ENCODE data around the gene ALDOC.
A peak's percentile ranks its signal among the peaks of the same experiment; 100 is the strongest.

ALDOC gene

GRCh38 chr17:28552176-28552999 lies 24.3 kb downstream of the ALDOC start, which contains the start of gene UNC119:
Gene UNC119 (minus strand): TSS chr17:28552624. CDS start chr17:28552557, 67 bp downstream.
- peak; percentile 53 to 68 (median 64) for DNase-seq (ENCODE audit: low read depth in 3 of 3)

DNA sequence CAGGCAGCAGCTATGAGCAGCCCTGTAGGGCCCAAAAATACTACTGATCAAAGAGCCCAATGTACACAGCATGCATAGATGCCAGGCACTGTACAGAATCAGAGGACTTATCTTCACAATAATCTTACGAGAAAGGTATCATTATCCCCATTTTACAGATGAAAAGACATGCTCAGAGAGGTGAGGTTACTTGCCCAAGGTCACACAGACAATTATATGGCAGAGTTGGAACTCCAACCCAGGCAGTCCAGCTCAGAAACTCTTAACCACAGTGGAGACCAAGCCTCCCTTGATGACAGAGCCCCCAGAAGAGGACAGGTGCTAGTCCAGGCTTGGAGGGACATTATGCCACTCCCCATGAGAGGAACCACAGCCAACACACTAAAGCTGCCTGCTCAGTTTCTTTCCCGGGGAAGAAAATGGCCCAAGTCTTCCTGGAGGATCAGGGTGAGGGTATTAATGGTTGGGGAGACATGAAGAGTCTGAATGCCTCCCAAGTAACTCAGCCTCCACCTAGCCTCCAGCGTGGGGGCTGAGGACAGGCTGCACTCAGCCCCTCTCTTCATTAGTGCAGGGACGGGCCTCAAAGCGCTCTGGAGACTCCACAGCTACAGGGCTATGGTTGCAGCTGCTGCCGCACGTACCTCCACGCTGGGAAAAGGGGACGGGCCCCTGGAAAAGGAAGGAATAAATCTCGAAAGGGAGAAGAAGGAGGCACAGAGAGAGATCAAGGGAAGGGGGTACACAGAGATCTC lies 25.1 kb downstream of the ALDOC start:
- DNase-seq (ENCODE audit: low read depth in 3 of 3), result no peak

DNA sequence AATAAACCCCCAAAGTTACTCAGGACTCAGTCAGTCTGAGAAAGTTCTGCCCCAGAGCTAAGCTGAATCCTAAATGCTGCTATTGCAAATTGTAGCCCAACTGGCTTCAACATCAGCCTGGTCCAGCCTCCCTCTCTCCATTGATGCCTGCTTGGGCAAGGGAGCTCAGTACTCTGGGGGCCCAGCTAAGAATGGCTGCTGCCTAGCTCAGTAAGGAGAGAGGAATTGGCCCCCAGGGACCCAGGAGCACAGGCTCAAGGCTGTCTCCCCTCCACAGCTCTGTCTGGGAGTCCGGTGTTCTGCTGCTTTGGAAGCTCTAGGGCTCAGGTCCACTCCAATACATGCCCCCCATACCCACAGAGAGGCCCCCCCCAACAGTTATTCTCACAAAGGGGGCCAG lies 25.8 kb downstream of the ALDOC start:
- no peak for DNase-seq (ENCODE audit: low read depth in 3 of 3)

- DNase-seq (ENCODE audit: low read depth in 3 of 3), result peak in 1 of 3 experiments; percentile 23
These were observed 27.2 kb downstream of the ALDOC start for GRCh38 chr17:28549236-28550132.

DNA sequence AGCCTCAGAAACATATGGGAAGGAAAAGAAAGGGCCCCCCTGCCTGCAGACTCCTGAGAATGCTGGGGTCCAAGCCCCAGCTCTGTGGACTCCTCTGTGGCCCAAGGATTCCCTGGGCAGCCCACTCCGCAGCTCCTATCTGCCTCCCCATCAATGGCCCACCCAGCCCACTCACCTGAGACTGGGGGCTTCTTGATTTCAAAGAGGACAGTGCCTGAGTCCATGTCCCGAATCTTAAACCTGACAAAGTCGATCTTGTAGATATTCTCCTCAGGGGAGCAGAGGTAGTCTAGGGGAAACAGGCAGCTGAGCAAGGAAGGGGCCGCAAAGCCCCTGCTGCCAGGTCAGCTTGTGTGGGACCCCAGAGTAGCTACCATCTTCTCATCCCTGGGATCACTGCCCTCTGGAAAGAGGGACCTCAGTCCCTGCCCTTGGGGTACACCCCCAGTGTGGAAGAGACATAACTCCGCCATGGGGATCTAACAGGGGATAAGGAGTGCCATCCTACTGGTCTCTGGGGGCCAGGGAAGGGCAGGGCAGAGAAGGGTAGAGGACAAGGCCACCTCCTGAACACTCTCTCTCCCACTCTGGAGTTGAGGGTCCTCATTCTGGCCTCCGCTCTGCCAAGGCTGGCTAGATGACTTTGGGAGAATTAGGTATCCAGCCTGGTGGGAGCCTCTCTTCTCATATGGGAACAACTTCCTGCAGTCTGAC lies 28.1 kb downstream of the ALDOC start:
- no peak for DNase-seq (ENCODE audit: low read depth in 3 of 3)

DNA sequence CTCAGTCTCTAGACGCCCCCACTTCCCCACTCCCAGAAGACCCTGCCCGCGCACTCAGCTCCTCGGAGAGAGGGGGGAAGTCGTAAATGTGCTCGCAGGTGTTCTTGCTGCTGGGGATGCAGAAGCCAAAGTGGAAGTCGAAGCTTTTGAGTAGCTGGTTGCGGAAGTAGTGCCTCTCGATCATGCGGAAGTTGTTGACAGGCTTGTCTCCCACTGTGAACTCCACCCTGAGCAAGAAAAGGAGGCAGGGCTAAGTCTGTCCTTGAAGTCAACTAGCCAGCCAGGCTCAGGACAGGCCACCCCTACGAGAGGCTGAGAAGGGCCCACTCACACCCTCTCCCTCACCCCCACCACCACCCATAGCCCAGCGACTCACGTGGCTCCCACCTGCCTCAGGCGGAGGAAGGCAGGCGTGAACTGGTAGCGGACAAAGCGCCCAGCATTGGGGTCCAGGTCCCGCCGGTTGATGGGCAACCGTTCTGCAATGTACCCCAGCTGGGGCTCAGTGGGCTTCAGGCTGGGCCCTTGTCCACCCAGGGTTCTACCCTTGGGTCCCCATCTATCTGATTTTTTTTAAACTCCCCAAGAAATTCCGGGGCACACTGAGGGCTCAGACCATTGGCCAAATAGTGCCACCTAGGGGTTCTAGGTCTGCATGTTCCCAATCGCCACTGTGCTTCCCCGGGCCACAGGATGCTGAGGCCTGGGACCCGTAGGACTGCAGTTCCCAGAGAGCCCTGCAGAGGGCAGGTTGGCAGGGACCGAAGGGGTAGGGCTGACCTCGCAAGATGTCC lies 28.9 kb downstream of the ALDOC start:
- DNase-seq (ENCODE audit: low read depth in 3 of 3), result peak in 1 of 3 experiments; percentile 41

DNA sequence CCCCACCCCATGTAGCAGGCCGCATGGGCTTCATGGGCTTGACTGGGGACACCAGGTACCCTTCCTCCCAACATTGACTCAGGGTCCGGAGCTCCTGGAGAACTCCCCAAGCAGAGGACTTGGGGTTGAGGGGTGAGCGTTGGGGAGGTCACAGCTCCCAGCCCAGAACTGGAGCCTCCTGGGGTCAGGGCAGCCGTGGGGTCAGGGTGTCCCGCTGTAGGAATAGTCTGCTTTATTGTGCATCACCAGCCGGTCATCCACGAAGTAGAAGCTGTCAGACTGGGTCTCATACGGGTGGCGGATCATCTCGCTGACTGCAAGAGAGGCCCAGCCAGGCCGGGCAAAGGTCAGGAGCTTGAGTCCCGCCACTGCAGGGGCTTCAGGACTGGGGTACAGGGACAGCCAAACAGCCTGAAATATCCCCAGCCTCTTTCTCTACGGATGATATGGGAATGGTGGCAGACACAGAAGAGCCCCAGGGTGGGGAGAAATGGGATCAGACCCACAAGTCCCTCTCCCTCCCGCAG lies 29.5 kb downstream of the ALDOC start:
- no peak for DNase-seq (ENCODE audit: low read depth in 3 of 3)

- no peak for DNase-seq (ENCODE audit: low read depth in 3 of 3)
These were observed 30.8 kb downstream of the ALDOC start for GRCh38 chr17:28545787-28546415.

- no peak for DNase-seq (ENCODE audit: low read depth in 3 of 3)
These were observed 31.6 kb downstream of the ALDOC start for GRCh38 chr17:28545141-28545503.

- DNase-seq (ENCODE audit: low read depth in 3 of 3), result no peak
These were observed 32.1 kb downstream of the ALDOC start for GRCh38 chr17:28544402-28545140.

DNA sequence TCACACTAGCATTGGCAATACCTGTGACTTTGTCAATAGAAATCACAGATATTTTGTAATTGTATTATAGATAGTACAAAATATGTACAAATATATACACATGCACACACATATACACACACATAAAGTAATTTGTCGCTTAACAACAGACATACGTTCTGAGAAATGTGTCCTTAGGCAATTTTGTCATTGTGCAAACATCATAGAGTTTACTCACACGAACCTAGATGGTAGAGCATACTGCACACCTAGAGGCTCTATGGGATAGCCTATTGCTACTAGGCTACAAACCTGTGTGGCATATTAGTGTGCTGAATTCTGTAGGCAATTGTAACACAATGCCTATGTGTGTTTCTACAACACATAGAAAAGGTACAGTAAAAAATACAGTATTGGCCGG lies 35.3 kb downstream of the ALDOC start:
- DNase-seq (ENCODE audit: low read depth in 3 of 3), result no peak

DNA sequence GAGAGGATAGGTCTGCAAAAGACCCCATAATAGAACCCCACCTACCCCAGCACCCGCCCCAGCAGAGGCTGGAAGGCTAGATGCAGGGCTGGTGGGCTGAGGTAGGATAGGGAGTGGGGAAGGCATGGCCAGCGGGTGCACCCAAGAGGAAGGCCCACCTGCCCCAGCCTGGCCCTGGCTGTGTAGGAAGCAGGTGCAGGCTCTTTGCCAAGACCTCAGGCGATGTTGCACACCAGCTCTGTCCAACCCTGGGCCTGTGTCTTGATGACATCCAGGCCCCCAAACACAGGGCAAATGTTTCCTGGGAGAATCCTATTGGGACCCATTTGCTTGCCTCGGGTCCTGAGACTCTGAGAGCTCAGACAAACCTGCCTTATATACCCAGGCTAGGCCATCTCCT lies 36.5 kb downstream of the ALDOC start:
- DNase-seq (ENCODE audit: low read depth in 3 of 3), result no peak

DNA sequence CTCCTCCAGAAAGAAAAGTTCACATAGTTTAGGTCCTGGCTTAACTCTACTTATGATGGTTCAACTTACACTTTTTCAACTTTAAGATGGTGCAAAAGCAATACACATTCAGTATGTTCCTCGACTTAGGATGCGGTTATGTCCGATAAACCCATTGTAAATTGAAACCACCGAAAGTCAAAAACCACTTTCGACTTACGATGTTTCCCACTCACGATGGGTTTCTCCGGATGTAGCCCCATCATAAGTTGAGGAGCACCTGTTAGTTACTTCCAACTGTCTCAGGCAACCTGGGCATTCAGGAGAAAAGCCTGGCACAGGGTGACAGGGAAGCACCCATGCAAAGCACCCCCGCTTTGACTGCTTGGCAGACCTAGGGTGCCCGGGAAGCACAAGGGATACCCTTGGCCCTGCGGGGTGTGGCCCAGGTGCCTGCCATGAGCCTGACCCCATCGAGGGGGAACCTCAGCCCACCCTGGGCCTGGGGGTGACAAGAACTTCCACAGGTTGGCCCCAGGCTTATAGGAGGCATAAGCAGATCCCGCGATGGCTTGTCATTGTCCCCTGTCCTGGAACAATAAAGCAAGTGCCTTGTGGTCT lies 38.3 kb downstream of the ALDOC start:
- DNase-seq (ENCODE audit: low read depth in 3 of 3), result no peak

- DNase-seq (ENCODE audit: low read depth in 3 of 3), result no peak
These were observed 39.5 kb downstream of the ALDOC start for GRCh38 chr17:28537219-28537610.

- DNase-seq (ENCODE audit: low read depth in 3 of 3), result no peak
These were observed 40.0 kb downstream of the ALDOC start for GRCh38 chr17:28536532-28537218.

DNA sequence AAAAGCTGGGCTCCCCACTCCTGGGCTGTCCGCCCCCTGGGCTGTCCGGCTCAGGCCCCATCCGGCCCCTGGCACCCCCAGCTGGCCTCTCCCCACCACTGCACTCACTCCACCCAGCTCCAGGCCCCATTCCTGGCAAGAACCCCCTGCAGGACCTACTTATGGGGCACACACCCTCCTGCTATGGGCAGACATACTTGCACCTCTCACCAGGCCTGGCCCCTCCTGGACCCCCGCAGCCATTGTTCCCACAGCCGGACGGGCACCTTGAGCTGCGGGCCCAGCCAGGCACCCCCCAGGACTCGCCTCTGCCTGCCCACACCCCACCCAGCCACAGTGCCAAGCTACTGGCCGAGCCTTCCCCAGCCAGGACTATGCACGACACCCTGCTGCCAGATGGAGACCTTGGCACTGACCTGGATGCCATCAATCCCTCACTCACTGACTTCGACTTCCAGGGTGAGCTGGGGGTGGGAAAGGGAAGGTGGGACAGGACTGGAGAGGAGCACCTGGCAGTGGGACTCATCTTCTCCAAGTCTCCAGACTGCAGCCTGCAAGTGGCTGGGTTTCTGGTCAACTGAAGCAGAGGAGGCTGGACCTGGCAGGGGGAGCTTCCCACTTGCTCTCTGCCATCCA lies 41.8 kb downstream of the ALDOC start:
- DNase-seq (ENCODE audit: low read depth in 3 of 3), result no peak

- no peak for DNase-seq (ENCODE audit: low read depth in 3 of 3)
These were observed 43.4 kb downstream of the ALDOC start for GRCh38 chr17:28533091-28533807.
